NCI-H446 (cell line): ENCODE measurements around the gene ARFGAP2.

ENCODE experiments used
- DNase-seq, 2 experiments: peaks; one replicate each; lab custom pipeline; 2025; lab: John Stamatoyannopoulos, UW

ARFGAP2 gene

DNA sequence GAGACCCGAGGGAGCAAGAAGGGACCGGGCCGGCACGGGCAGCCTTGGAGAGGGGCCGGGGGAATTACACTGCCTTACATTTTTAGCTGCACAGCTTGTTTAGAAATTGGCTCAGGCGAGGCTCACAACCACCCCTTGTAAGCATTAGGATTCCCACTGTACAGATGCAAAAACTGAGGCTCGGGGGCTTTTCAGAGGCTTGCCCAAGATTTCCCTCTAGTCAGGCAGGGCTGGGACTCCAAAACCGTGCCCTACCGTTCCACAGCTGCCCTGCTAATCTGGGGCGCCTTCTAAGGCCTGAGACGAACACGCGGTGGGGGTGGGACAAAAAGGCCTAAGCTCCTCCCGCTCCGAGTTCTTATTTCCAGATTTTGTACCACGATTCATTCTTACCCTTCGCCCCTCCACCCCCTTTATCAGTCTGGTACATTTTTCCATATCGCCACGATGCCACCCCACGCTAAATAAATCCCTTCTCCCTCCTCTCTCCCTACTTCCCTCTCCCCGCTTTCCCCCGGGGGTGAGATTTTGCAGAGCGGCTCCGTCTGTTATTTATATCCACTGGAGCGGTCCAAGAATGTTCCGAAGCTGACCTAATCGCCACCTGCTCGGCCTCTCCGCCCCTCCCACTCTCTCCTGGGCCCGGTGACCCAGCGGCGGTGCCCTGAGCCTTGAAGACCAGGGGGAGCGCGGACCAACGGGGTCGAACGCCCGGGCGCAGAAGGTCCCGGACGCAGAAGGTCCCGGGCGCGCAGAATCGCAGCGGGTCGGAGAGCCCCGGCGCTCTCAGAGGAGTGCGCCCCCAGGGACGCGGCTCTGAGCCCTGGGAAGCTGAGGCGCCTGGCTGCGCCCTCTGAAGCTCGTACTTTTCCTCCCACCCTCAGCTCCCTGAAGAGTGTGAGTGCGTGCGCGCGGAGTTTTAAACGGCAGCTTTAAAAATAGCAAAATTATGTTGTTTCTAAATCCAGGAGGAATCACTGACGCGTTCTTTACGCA lies 10.3 kb upstream of the ARFGAP2 start:
- DNase-seq = no peak

DNA sequence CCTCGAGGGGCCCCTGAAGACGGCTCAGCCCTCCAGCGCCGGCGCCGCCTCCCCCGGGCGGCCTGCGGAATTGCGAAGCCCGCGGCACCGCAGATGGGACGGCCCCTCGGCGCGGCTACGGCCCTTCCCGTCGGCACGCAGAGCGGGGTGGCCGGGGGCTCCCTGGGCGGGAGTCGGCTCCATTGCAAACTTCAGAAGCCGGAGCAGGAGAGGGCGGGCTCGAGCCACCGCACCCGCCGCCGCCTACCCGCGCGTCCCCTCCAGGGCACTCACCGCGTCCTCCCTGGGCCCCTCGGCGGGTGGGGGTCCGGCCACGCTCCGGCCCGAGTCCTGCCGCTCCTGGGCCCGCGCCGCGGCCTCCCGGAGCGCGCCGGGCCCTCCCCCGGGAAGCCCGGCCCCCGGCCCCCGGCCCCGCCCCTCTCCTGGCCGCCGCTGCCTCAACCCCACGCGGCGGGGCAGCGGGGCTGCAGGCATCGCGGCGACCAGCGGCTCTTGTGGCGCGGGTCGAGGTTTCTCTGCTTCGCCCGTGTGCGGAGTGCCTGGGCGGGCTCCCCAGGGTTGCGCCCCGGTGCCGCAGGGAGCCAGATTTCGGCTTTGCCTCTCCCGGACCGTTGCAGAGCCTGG lies 9.5 kb upstream of the ARFGAP2 start, which contains the start of gene PACSIN3:
TSS of gene PACSIN3 (minus strand) at position 359 of the 624 bp plus-strand sequence. CDS start 3,707 bp downstream, outside the sequence.
- peak in 1 of 2 experiments; percentile 38 for DNase-seq

DNA sequence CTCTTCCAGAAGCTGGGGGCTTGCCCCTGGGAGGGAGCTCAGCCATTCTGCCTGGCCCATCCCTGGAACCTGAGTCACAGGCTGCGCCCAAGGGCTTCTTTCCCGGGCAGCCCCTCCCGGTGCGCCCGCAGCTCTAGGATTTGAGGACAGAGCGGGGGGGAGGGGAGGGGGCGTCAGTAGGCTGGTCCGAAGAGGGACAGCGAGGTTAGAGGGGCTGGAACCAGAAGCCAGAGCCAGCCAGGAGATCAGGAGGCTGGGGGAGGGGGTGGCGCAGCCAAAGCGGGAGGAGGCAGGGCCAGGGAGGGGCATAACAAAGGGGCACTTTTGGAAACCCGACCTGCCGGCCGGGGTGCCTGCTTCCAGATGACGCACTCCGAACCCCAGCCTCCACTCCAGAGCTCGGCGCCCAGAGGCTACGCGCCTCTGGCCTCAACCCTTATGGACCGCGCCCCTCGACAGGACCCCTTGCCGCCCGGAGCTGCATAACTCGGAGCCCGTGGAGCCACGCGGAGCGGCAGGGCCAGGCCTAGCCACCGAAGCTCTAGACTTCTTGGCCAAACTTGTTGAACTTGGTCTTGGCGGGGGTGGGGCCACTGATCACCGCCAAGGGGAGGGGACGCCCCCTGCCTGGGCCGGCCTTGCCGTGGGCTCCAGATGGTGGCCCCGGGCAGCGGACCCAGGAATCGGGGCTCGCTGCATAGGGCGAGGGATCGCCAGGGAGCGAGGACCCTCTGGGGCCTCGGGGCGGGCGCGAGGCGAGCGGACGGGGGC lies 8.8 kb upstream of the ARFGAP2 start:
- peak in 1 of 2 experiments; percentile 26 for DNase-seq

DNA sequence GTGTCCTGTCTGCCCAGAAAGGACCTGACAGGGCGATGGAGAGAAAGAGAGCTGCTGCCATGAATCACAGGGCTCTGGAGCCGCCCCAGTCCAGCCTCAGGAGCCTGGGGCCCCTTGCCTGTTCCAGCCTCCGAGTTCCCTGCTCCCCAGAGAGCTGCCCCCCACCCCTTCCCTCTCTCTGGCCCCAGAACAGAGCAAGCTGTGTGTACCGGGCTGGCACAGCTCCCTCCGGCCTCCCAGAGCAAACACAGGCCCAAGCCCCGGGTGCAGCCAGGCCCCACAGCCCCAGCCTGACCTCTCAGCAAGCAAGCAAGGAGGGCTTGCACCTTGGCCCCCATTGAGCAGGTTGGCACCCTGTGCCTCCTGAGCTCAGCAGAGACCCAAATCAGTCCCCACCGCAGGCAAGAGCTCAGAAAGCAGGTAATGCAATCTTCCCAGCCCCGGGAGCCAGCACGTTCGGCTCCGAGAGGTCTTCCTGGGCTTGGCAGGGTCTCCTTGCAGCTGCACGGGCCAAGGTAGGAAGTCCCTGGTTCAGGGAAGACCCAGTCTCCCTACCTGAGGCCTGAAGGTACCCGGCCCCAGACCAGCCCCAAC lies 8.1 kb upstream of the ARFGAP2 start:
- no peak for DNase-seq

DNA sequence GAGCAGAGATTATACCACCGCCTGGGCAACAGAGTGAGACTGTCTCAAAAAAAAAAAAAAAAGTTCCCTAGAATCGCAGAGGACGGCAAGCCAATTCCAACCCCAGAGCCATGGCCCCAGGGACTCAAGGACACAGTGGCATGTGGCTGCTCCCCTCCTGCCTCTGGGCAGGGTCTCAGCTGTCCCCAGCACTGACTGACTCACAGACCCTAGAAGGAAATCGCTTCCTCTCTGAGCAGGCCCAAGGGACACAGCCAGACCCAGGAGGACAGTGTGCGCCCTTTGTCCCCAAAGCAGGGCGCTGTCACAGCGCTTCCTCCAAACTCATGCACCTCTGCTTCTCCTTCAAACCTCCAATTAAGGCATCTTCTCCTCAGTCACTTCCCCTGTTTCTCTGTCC lies 7.3 kb upstream of the ARFGAP2 start:
- no peak for DNase-seq

DNA sequence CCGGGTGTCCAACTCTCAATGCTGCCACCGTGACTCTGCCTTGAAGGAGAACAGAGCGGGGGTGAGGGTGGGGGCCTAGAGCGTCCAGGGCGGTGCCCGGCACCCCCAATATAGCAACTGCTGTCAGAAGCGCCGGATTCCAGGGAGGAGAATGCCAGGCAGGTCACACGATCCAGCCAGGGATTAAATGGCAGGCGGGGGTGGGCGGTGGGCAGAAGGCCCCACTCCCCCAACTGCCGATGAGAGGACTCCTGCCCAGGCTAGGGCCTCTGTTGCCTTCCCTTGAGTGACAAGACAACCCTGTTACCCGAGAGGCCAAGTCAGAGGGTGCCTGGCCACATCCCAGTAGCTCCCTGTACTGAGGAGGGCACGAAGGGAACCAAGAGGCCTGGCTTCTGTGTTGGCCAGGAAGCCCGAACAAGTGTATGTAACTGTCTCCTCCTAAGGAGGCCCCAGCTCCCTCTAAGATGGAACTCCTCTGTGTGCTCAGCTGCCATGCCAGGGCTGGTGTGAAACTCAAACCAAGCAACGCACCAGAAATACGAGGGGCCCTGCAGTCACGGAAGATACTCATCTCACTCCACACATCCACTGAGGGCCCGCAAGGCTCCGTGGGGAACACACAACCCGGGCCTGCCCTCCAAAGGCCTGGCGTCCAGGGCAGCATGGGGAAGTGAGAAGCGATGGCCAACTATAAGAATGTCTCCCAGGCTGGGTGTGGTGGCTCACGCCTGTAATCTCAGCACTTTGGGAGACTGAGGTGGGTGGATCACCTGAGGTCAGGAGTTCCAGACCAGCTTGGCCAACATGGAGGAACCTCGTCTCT lies 6.6 kb upstream of the ARFGAP2 start:
- DNase-seq = no peak

DNA sequence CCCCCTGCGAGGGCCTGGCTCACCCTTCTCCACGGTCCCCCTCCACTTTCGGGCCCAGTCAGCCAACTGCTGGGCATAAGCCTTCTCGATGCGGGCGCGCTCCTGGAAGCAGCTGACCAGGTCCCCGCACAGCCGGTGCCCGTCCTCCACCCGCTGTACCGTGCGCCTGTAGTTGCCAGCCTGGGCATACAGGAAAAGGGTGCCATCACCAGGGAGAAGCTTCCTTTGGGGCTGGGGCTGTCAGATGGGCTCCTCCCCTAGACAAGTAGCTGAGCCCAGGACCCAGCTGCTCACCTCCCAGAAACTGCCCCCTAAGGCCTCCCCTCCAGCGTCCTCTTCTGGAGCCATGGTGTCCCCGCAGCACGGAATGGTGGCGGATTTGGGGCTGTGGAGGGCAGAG lies 5.7 kb upstream of the ARFGAP2 start:
- no peak for DNase-seq

DNA sequence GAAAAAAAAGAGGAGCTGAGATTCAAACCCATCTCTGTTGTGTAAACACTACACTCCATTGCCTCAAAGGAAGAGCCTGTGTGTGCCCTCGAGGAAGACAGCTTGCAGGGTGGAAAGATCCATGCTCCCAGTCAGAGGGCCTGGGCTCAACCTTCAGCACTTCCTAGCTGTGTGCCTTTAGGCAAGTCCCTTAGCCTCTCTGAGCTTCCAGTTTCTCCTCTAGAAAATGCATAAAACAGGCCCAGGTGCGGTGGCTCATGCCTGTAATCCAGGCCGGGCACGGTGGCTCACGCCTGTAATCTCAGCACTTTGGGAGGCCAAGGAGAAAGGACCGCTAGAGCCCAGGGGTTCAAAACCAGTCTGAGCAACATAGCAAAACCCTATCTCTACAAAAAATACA lies 4.6 kb upstream of the ARFGAP2 start:
- no peak for DNase-seq

DNA sequence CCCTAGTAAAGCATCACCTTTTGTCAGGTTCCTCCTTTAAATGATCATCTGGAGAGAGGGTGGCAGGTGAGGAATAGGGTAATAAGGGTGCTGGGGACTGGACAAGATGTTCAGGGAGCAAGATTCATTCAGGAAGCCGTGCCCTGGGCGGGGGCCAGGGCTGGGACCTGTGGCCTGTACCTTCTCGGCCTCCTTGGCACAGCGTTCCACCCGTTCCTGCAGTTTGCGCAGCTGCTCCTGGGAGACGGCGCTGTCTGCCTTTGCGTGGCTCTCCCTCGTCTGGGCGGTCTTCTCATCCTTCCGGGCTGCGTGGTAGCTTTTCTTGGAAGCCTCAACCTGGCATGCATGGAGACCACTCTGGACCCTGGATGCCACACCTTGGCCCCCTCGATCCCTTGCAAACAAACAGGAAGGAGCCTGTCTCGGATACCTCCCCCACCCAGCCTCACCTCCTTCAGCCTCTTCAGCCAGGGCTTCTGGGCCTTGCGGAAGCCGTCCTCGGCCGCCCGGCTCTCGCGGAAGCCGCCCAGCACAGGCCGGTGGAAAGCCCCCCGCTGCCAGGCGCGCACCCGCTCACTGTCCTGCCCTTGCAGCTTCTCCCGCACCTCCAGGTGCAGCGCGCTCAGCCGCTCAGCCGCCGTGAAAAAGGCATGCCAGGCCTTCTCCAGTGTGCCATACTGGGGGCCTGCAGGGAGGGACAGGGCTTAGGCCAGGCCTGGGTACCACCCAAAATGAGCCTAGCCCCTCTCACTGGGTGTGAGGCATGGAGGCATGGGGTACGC lies 3.5 kb upstream of the ARFGAP2 start:
- DNase-seq = no peak

DNA sequence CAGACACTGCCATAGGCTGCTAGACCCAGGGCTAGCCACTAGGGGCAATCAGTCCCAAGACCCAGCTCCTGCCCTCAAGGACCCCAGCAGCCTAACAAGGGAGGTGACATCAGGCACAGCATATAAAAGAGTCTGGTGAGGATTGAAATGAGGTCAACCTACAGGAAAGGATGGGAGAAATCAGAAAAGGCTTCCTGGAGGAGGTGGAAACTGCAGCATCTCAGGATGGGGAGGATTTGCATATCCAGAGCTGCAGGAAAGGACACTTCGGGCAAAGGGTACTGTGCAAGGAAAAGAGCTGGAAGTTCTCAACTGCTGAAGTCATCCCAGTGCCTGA lies 2.9 kb upstream of the ARFGAP2 start:
- DNase-seq = peak in 1 of 2 experiments; percentile 53

DNA sequence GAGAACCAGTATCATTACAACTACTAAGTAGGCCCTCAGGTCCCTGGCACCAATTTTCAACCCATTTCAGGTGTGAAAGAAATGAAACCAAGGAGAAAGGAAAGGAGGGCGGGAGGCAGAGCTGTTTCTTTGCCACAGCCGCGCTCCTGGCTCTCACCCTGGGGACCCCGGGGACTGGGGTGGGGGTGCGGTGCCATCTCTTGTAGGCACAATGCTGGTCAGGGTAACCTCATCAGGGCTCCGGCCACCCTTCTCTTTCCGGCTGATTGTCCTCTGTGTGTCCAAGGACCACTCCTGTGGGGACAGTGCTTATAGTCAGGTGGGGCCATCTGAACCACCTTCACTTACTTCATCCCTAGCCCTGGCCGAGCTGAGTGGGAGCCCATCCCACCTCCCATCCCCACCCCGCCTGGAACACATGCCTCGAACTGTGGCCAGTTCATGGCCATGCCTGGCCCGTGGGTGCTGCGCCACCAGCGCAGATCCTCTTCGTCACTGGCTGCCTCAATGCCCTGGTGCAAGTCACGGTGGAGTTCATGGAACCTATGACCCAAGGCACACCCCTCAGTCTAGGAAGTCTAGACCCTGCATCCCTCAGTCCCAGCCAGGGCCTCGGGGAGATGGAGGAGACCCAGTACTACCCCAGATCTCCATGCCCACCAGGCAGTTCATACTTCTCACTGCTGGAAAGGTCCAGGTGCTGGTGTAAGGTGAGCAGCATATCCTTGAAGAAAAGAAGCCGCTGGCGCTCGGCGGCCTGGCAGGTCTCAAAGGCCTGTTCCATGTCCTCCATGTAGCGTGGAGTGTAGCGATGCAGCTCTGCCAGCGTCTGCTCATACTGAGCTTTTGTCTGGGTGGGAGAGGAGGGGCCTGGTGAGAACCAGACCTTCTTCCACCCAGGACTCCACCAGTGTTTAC lies 2.3 kb upstream of the ARFGAP2 start:
- DNase-seq = no peak

DNA sequence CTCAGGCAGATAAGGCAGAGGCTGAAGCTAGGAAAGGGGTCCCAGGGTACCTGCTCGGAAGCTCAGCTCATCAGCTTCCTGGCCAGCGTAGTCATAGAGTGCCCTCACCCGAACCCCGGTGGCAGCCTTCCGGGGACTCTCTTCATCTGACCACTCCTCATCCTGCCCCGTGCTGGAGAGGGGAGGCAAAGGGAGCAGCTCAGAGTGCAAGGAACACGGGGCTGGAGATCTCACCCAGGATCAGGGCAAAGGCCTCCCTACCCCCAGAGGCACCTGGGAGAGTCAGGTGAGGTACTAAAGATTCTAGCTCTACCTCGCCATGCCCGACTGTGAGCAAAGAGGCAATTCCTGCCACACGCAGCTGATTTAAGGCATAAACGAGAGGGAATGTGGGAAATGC lies 1.6 kb upstream of the ARFGAP2 start:
- no peak for DNase-seq

DNA sequence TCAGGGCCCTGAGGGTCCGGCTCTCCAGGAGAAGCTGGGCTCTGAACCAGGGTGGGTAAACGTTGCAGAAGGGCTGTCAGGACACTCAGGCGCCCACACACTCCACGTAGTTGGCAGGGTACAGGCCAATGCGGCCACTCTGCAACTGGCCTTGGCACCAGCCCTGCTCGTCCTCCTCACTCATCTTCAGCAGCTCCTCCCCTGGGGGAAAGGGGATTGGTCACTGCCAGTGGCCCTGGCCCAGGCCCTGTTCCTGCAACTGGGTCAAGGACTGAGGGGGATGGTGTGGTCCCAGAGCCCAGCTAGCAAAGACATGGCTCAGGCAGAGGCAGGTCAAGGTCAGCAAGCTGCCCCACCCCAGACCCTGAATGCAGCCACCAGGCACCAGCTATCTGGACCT lies 1.2 kb upstream of the ARFGAP2 start:
- DNase-seq = no peak

DNA sequence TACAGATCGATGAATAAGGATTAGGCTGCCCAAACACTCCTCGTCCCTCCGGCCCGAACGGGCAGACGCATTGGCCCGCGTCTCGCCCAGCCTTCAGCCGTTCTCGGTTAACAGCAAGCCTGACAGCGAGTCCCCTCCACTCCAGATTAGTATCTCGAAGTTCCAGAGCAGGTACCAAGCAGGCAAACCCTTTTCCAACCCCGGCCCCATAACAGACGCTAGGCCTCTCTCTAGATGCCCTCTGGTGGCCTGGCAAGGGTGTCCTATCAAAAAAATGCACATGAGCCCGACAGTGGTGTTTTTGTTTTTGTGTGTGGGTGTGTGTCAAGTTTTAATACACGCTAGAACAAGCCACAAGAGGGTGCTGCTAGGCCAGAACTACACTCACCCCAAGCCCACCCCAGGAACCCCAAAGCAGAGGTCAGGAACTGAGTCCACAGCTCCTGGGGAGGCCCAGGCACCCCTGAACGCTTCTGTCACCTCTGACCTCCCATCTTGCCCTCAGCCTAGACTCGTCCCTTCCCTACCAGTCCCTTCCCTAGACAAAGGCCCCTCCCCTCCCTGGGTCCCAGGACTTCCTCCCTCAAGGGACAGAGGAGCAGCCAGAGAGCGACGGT lies 658 bp upstream of the ARFGAP2 start:
- DNase-seq = peak; percentile 46 to 74

DNA sequence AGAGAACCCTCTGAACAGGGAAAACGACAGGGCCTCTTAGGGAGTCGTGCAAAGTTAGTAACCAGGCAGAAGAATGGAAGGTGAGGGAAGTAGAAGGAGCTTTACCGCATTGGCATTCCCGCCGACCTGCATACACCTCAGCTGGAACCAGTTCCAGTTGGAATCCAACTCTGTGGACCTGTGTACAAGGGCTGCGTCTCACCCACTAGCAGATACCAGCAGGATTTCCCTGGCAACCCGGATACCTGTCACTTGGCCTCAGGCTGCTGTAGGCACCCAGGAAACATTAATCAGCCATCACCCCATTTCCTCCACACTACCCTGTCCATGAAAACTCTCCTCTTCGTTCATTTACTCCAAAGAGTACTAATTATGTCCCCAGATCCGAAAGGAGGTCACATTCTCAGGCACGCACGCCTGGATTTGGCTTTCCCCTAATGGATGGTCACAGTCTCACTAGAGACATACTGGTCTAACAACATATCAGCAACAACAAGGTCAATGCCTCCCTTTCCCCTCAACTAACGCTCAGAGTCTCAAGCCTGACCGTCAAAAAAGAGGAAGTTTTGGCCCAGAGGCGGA lies 842 bp downstream of the ARFGAP2 start:
- DNase-seq = no peak

DNA sequence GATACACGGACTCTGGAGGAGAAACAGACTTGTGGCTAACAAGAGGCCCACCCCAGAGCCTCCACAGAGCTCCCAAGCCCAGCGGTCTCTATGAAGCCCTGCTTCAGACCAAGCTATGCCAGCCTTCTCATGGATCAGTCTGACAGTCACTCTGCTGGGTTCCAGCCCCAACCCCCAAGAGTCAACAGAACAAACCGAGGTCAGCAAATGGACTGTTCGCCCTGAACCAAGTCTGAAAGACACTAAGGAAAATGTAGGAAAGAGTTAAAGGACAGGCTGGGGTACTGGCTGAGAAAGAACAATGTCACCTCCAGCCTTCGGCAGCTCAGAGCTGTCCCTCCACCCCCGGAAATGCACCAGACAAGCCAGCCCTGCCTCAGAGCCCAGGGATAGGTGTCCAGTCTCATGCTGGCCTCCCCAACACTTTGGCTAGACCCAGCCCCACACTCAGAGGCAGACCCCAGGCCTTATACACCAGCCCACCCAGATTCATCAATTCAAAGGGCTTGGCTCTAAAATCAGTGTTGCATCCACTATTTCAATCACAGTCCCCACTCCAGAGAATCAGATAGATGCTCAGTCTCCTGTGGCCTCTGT lies 3.8 kb downstream of the ARFGAP2 start:
- no peak for DNase-seq

DNA sequence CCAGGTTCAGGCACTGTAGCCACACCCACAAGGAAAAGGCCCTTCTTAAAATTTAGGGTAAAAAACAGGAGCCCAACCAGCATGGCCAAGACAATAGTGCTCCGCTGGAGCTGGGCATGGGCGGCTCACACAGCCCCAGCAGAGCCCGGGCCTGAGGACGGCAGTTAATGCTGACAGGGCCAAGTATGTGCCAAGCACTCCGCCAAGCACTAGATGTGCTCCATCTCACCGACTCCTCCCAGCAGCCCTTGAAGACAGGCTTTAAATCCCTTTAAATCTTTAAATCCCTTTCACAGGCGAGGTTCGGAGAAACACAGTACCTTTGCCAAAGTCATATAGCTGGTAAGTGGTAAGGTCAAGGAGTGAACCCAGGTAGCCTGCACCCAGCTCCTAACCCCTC lies 4.8 kb downstream of the ARFGAP2 start:
- DNase-seq = no peak
